Caco-2 (cell line): ENCODE results near the gene PHLDB1. TPM values are rescaled to one million over a fixed set of nuclear protein-coding genes. Genes with fewer than 3 reads are reported as not detected.

Source experiments
- BruUV-seq: library from RNA; stranded (reverse); fragments of 400-500 nt; replicated peaks from 2 replicates; lab custom pipeline; 2021; lab: Mats Ljungman, UMichigan
- CTCF ChIA-PET: fragments of 300-600 bp; sonication (Branson Sonifier 250); formaldehyde crosslinking; loops from one replicate; lab custom pipeline; 2022; ENCODE audit warnings: antibody characterized with exemption; lab: Charles Lee
- POLR2A ChIA-PET: fragments of 300-600 bp; sonication (Branson Sonifier 250); formaldehyde crosslinking; loops from one replicate; lab custom pipeline; 2022; ENCODE audit warnings: antibody characterized with exemption; lab: Charles Lee
- DNase-seq, 2 experiments: peaks; one replicate each; pipeline versions ENCODE4 v3.0.0 to v3.0.0-alpha.2; 2020 to 2022
- H3K27me3 ChIP-seq: replicated peaks from 2 replicates; pipeline ENCODE4 v1.6.0; 2011; ENCODE audit warnings: low read length; ENCODE audit not compliant: control insufficient read depth, insufficient read depth
- H3K36me3 ChIP-seq: 2 replicates; pipeline ENCODE4 v1.5.1; 2011; ENCODE audit warnings: low read length; ENCODE audit not compliant: control insufficient read depth, insufficient read depth
- H3K4me1 ChIP-seq: fragments of 250-450 bp; sonication (Bioruptor Pico); 2 replicates; pipeline ENCODE4 v1.5.1; 2020; ENCODE audit warnings: mild to moderate bottlenecking
- H3K4me3 ChIP-seq: 2 replicates; pipeline ENCODE4 v1.5.1; 2011; ENCODE audit warnings: low read depth, mild to moderate bottlenecking, control low read depth, low read length
- H3K9me3 ChIP-seq: fragments of 250-450 bp; sonication (Bioruptor Pico); 2 replicates; pipeline ENCODE4 v1.5.1; 2020; ENCODE audit warnings: mild to moderate bottlenecking, moderate library complexity
- H3K27ac Mint-ChIP-seq: one replicate; pipeline ENCODE4 v1.8.0; 2022; ENCODE audit warnings: mixed read lengths; ENCODE audit not compliant: unreplicated experiment
- H3K27me3 Mint-ChIP-seq: one replicate; pipeline ENCODE4 v1.8.0; 2022; ENCODE audit warnings: mixed read lengths; ENCODE audit not compliant: insufficient read depth, unreplicated experiment
- H3K36me3 Mint-ChIP-seq: one replicate; pipeline ENCODE4 v1.8.0; 2022; ENCODE audit warnings: mild to moderate bottlenecking, mixed read lengths; ENCODE audit not compliant: insufficient read depth, unreplicated experiment
- H3K4me1 Mint-ChIP-seq: one replicate; pipeline ENCODE4 v1.8.0; 2022; ENCODE audit warnings: low read depth, mixed read lengths; ENCODE audit not compliant: unreplicated experiment
- H3K4me3 Mint-ChIP-seq: one replicate; pipeline ENCODE4 v1.8.0; 2022; ENCODE audit warnings: mild to moderate bottlenecking, moderate library complexity, mixed read lengths; ENCODE audit not compliant: unreplicated experiment
- H3K9me3 Mint-ChIP-seq: one replicate; pipeline ENCODE4 v1.8.0; 2022; ENCODE audit warnings: mixed read lengths; ENCODE audit not compliant: unreplicated experiment
- CTCF ChIP-seq, 2 experiments: fragments of 200-600 bp in 1 of 2; IDR thresholded peaks; 1 replicate in 1 of 2; 2 replicates in 1 of 2; pipeline versions ENCODE4 v1.5.1 to v1.8.0; 2011 to 2022; ENCODE audit warnings: antibody characterized with exemption in 1 of 2, control low read depth in 1 of 2, inconsistent platforms in 1 of 2, low read depth in 1 of 2, low read length in 1 of 2, mild to moderate bottlenecking in 1 of 2, moderate library complexity in 1 of 2; ENCODE audit not compliant: insufficient read depth in 1 of 2, severe bottlenecking in 1 of 2, unreplicated experiment in 1 of 2
- intact Hi-C: fragments of 100-400 bp; cut with micrococcal nuclease; formaldehyde crosslinking; loops from one replicate; pipeline ENCODE4 v1.10.0; 2022; ENCODE audit not compliant: unreplicated experiment
- total RNA-seq: library from RNA; stranded (reverse); gene quantifications from 2 replicates; pipeline ENCODE4 v1.2.3, GENCODE V29; 2022

PHLDB1 gene
- total RNA-seq, 1 experiment from 2014 or later: 72.1 TPM

- Mint-ChIP-seq H3K27me3 (no peaks in the 10 kb centered on the region), H3K4me3 (no peak overlapping the region), H3K36me3 (no peaks in the 10 kb centered on the region), H3K27ac (no peak overlapping the region), H3K9me3 (peaks cover 14% of the 10 kb centered on the region), H3K4me1 (peaks cover 22% of the 10 kb centered on the region)
- Histone ChIP-seq H3K36me3 (no peaks in the 10 kb centered on the region), H3K4me3 (no peak overlapping the region), H3K9me3 (peaks cover 1% of the 10 kb centered on the region; the same call in 1 of the 2 replicates), H3K4me1 (peaks cover 21% of the 10 kb centered on the region), H3K27me3 (no peaks in the 10 kb centered on the region)
- ChIA-PET POLR2A (interaction anchor here (0.7 kb wide), 1 partner anchor 10 kb away, joined by 3 read pairs; no protein-coding TSS in a partner anchor), CTCF (no interaction called here)
- intact Hi-C loops: no loop called here
- peak in 1 of 2 experiments; percentile 25 for DNase-seq
- TF ChIP-seq CTCF (IDR thresholded peaks at IDR 0.05; ENCODE audit: insufficient read depth in 1 of 2, low read depth in 1 of 2, low read length in 1 of 2, severe bottlenecking in 1 of 2, unreplicated experiment in 1 of 2): no peak
- no TSS peak for BruUV-seq
Observed at GRCh38 chr11:118666371-118666770, 59.0 kb downstream of the PHLDB1 start.

GRCh38 chr11:118670063-118670462 is 62.6 kb downstream of the PHLDB1 start:
- no peak for TF ChIP-seq CTCF (IDR thresholded peaks at IDR 0.05; ENCODE audit: insufficient read depth in 1 of 2, low read depth in 1 of 2, low read length in 1 of 2, severe bottlenecking in 1 of 2, unreplicated experiment in 1 of 2)
- peak in 1 of 2 experiments; percentile 56 for DNase-seq
- no peaks in the 10 kb centered on the region for H3K27me3 Mint-ChIP-seq
- Histone ChIP-seq H3K36me3 (no peaks in the 10 kb centered on the region), H3K9me3 (peaks cover 7% of the 10 kb centered on the region; the same call in 1 of the 2 replicates), H3K27me3 (no peaks in the 10 kb centered on the region), H3K4me1 (peaks cover 9% of the 10 kb centered on the region), H3K4me3 (no peak overlapping the region)
- no peak overlapping the region for H3K27ac Mint-ChIP-seq
- H3K9me3 Mint-ChIP-seq: peaks cover 20% of the 10 kb centered on the region
- no TSS peak for BruUV-seq
- no peaks in the 10 kb centered on the region for H3K36me3 Mint-ChIP-seq
- POLR2A ChIA-PET: interaction anchor here (0.5 kb wide), 1 partner anchor 156 kb away, joined by 3 read pairs; no protein-coding TSS in a partner anchor
- H3K4me3 Mint-ChIP-seq: no peak overlapping the region
- H3K4me1 Mint-ChIP-seq: peaks cover 22% of the 10 kb centered on the region
- CTCF ChIA-PET: interaction anchor here (0.7 to 1.3 kb wide), 4 partner anchors 9 to 258 kb away, joined by 3 to 5 read pairs (median 4); no protein-coding TSS in a partner anchor
- intact Hi-C loops: no loop called here

- H3K27me3 Mint-ChIP-seq: no peaks in the 10 kb centered on the region
- no peaks in the 10 kb centered on the region for H3K36me3 ChIP-seq
- ChIA-PET CTCF (interaction anchor here (1.3 kb wide), 1 partner anchor 9 kb away, joined by 4 read pairs; no protein-coding TSS in a partner anchor), POLR2A (no interaction called here)
- intact Hi-C loops: no loop called here
- H3K4me3 Mint-ChIP-seq: no peak overlapping the region
- no peaks in the 10 kb centered on the region for H3K36me3 Mint-ChIP-seq
- peaks cover 20% of the 10 kb centered on the region for H3K9me3 Mint-ChIP-seq
- no peak for DNase-seq
- TF ChIP-seq CTCF (IDR thresholded peaks at IDR 0.05; ENCODE audit: insufficient read depth in 1 of 2, low read depth in 1 of 2, low read length in 1 of 2, severe bottlenecking in 1 of 2, unreplicated experiment in 1 of 2): no peak
- H3K9me3 ChIP-seq: peaks cover 19% of the 10 kb centered on the region
- peaks cover 22% of the 10 kb centered on the region for H3K4me1 Mint-ChIP-seq
- H3K4me3 ChIP-seq: no peak overlapping the region
- no peak overlapping the region for H3K27ac Mint-ChIP-seq
- H3K4me1 ChIP-seq: peaks cover 9% of the 10 kb centered on the region
- H3K27me3 ChIP-seq: no peaks in the 10 kb centered on the region
- no TSS peak for BruUV-seq
Observed at GRCh38 chr11:118671254-118671653, 63.8 kb downstream of the PHLDB1 start.
